HUES6 (cell line): ENCODE measurements around the gene CFAP68.
"Not testable (repeated sequence)": the region's sequence is repeated elsewhere in the genome, so short reads cannot be mapped to it uniquely, and the experiment has no call there.

ENCODE experiments used
- H3K27ac ChIP-seq: 2 replicates; pipeline ENCODE4 v1.7.0; 2013; ENCODE audit warnings: low read depth, mild to moderate bottlenecking, low read length, inconsistent platforms
- H3K27me3 ChIP-seq: 2 replicates; pipeline ENCODE4 v1.6.1; 2013; ENCODE audit warnings: low read length; ENCODE audit not compliant: control insufficient read depth, insufficient read depth
- H3K36me3 ChIP-seq: 2 replicates; pipeline ENCODE4 v1.6.1; 2013; ENCODE audit warnings: low read length; ENCODE audit not compliant: control insufficient read depth, insufficient read depth
- H3K4me1 ChIP-seq: 2 replicates; pipeline ENCODE4 v1.6.1; 2013; ENCODE audit warnings: low read length; ENCODE audit not compliant: control insufficient read depth, insufficient read depth
- H3K4me3 ChIP-seq: 2 replicates; pipeline ENCODE4 v1.5.1; 2013; ENCODE audit warnings: low read depth, low read length
- H3K9ac ChIP-seq: one replicate; pipeline ENCODE4 v1.6.1; 2013; ENCODE audit warnings: mild to moderate bottlenecking, low read length
- H3K9me3 ChIP-seq: 2 replicates; pipeline ENCODE4 v1.6.1; 2013; ENCODE audit warnings: low read depth, low read length; ENCODE audit not compliant: control insufficient read depth, insufficient read depth

CFAP68 gene

DNA sequence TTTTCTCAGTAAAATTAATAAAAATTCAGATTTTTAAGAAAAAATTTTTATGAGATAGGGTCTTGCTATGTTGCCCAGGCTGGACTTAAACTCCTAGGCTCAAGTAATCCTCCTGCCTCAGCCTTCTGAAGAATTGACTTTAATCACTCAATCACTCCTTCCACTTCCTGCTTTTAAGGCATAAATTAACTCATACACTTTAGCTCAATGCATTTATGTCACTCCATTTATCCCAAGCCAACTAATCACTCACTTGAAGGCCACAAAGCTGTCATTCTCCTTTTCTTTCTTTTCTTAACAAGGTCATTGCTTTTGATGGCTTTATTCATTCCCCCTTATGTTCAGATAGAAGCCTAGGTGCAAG, 8.8 kb upstream of the CFAP68 start:
- H3K9me3 ChIP-seq, result no peaks in the 10 kb centered on the region
- H3K27me3 ChIP-seq, result no peaks in the 10 kb centered on the region
- peak overlapping the region; percentile 79 for H3K9ac ChIP-seq
- no peak overlapping the region for H3K27ac ChIP-seq
- peaks cover 8% of the 10 kb centered on the region; the same call in 1 of the 2 replicates for H3K4me1 ChIP-seq
- peaks cover 21% of the 10 kb centered on the region for H3K36me3 ChIP-seq
- peak overlapping the region; percentile 87 for H3K4me3 ChIP-seq

DNA sequence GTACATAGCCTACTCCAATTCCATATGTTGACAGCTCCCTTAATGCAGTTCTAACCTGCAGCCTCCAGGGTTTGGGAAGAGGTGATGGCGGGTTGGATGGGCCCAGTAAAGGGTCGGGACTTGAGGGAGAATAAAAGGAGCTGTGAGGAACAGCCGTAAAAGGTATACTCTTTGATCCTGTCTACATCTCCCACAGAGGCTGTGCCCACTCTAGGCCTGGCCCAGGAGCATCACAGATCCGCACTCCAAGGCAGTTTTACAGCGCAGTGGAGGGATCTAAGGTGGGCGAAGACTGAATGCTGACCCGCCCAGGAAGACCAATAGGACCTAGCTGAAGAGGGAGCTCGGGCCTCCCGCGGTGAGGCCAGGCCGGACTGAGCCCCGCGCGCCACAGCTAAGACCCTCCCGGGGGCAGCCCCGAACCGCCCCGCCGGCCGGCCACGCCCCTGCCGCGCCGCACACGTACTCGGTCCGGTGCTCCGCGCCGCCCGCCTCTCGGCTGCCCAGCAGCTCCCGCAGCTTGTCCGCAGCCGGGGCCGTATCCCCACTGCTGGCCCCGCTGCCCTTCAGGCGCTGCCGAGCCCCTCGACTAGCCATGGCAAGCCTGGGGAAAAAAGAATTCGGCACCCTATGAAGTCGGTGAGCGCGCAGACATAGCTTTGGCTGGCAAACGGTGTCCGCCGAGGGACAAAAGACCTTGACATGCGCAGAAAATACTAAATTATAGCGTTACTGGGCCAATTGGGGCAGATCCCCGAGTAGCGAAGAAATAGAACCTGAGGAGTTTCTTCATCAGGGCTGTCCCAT, 8.3 kb upstream of the CFAP68 start, which contains the start of gene ALG9:
Gene ALG9 (minus strand): TSS at position 696 of the 807 bp plus-strand sequence. CDS start 99 bp downstream, at position 597.
- H3K9ac ChIP-seq, result peak within 1 kb of the TSS; percentile 79
- no peaks in the 10 kb centered on the region for H3K27me3 ChIP-seq
- peaks cover 8% of the 10 kb centered on the region; the same call in 1 of the 2 replicates for H3K4me1 ChIP-seq
- peaks cover 19% of the 10 kb centered on the region for H3K36me3 ChIP-seq
- H3K9me3 ChIP-seq, result no peaks in the 10 kb centered on the region
- peak within 1 kb of the TSS; percentile 87 for H3K4me3 ChIP-seq
- H3K27ac ChIP-seq, result no peak within 1 kb of the TSS; the same call in 1 of the 2 replicates

DNA sequence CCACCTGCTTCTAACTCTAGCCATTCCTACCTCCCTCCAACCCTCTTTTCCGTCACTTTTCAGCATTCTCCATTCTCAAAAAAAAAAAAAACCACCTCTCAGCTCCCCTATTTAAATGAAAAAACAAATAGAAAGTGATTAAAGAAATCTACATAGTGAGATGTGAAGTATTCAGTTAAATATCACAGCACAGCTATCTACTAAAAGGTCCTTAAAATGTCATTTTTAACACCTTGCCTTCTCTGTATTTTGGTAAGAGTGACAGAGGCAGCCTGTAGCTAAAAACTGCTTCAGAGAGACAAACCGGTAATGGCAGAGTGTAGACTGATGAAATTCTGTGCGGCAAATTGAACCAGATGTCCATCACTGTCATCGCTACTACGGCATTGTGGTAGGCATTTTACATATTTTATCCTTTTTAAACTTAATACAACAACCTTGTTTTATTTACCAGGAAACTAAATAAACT, 7.6 kb upstream of the CFAP68 start:
- H3K4me3 ChIP-seq, result peak overlapping the region; percentile 87
- no peak overlapping the region for H3K27ac ChIP-seq
- H3K36me3 ChIP-seq, result peaks cover 13% of the 10 kb centered on the region
- H3K4me1 ChIP-seq, result peaks cover 8% of the 10 kb centered on the region; the same call in 1 of the 2 replicates
- H3K9me3 ChIP-seq, result no peaks in the 10 kb centered on the region
- H3K9ac ChIP-seq, result peak overlapping the region; percentile 79
- H3K27me3 ChIP-seq, result no peaks in the 10 kb centered on the region

DNA sequence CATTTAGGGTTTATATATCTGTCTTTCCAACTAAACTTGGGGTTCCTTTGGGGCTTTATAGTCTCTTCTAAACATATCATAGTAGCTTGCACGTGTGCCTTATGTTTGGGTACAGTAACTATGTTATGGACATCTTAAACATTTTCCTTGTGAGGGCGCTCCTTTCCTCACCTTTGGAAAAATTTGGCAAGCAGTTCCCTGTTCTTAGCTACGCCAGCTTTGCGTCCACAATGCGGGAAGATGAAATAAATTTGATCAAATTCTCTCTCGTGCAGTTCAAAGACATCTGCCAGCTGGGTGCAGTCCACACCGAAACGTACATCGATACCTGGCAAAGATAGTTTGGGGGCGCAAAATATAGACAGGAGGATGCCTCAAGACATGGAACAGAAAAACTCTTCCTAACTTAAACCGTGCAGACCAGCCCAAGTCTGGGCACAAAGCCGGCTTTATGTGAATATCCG, 924 bp upstream of the CFAP68 start:
- Histone ChIP-seq H3K4me3 (peak overlapping the region; percentile 72), H3K27ac (peak overlapping the region; percentile 56; the same call in 1 of the 2 replicates), H3K36me3 (no peaks in the 10 kb centered on the region), H3K27me3 (no peaks in the 10 kb centered on the region), H3K4me1 (peaks cover 7% of the 10 kb centered on the region; the same call in 1 of the 2 replicates), H3K9ac (peak overlapping the region; percentile 84), H3K9me3 (no peaks in the 10 kb centered on the region)

DNA sequence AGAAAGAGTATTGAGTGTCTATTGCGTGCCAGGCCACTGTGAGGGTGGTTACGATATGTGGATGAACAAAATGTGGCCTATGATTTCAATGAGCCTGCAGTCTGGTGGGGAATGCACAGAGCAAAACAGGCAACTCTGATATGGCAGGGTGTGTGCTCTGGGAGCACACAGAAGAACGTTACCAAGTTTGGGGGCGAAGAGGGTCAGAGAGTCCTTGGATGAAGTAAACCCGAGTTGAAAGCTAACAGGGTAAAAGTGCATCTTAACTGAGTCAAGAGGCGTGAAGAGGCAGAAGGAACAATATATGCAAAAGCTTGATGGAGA, 258 bp downstream of the CFAP68 start:
- H3K9ac ChIP-seq, result peak overlapping the region; percentile 84
- H3K9me3 ChIP-seq, result no peaks in the 10 kb centered on the region
- peaks cover 7% of the 10 kb centered on the region; the same call in 1 of the 2 replicates for H3K4me1 ChIP-seq
- H3K27me3 ChIP-seq, result no peaks in the 10 kb centered on the region
- no peaks in the 10 kb centered on the region for H3K36me3 ChIP-seq
- H3K27ac ChIP-seq, result peak overlapping the region; percentile 57; the same call in 1 of the 2 replicates
- H3K4me3 ChIP-seq, result peak overlapping the region; percentile 72

DNA sequence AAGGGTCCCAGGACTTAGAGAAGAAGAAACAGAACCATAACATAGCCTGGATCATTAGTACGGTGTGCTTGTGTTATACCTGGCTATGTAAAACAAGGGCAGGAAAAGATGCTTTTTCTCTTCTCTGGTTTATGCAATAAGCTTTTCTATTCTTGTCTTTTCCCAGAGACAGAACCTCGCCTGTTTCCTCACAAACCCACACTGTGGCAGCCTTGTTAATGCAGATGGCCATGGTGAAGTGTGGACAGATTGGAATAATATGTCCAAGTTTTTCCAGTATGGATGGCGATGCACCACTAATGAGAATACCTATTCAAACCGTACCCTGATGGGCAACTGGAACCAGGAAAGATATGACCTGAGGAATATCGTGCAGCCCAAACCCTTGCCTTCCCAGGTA, 2.9 kb downstream of the CFAP68 start:
- Histone ChIP-seq H3K27ac (no peak overlapping the region), H3K36me3 (no peaks in the 10 kb centered on the region), H3K9ac (no peak overlapping the region), H3K4me3 (no peak overlapping the region), H3K27me3 (no peaks in the 10 kb centered on the region), H3K9me3 (no peaks in the 10 kb centered on the region), H3K4me1 (peaks cover 7% of the 10 kb centered on the region; the same call in 1 of the 2 replicates)

DNA sequence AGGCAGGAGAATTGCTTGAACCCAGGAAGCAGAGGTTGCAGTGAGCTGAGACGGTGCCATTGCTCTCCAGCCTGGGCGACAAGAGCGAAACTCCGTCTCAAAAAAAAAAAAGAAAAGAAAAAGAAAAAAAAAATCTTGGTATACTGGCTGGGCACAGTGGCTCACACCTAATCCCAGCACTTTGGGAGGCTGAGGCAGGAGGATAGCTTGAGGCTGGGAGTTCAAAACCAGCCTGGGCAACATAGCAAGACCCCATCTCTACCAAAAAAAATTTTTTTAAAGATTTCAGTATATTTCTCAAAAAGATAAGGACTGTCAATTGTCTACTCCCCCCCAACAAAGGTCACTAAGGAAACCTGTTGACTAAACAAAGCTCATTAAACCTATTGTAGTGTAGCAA, 5.7 kb downstream of the CFAP68 start:
- not testable (repeated sequence) for H3K9ac ChIP-seq, H3K9me3 ChIP-seq, H3K27me3 ChIP-seq

DNA sequence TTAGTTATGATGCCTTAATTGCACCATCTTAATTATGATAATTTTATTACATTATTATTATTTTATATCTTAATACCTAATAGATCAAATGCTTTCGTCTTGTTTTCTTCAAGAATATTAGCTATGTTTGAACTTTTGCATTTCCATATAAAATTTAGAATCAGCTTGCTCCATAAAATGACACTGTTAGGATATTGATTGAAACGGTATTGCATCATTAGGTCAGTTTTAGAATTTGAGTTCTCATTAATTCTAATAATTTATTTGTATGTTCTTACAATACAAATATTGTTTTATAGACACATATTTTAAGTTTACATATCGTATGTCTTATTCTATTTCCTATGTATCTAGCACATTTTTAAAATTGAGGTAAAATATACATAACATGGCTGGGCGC, 6.7 kb downstream of the CFAP68 start:
- Histone ChIP-seq H3K9me3 (no peaks in the 10 kb centered on the region), H3K9ac (no peak overlapping the region), H3K4me3 (no peak overlapping the region), H3K36me3 (no peaks in the 10 kb centered on the region), H3K4me1 (no peaks in the 10 kb centered on the region), H3K27me3 (no peaks in the 10 kb centered on the region), H3K27ac (no peak overlapping the region)

More for the DNA sequence above, 5.7 kb downstream of the CFAP68 start:
- H3K4me3 ChIP-seq, H3K27ac ChIP-seq, H3K4me1 ChIP-seq, H3K36me3 ChIP-seq: not testable (repeated sequence)

DNA sequence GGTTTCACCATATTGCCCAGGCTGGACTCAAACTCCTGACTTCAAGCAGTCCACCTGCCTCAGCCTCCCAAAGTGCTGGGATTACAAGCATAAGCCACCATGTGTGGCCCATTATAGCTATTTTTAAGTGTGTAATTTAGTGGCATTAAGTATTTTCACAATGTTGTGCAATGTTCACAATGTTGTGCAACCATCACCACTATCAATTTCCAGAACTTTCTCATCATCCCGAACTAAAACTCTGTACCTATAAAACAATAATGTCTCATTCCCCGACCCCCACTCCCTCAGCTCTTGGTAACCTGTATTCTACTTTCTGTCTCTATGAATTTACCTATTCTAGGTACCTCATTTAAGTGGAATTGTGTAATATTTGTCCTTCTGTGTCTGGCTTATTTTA, 7.5 kb downstream of the CFAP68 start:
- H3K9me3 ChIP-seq, result no peaks in the 10 kb centered on the region
- H3K27me3 ChIP-seq, result no peaks in the 10 kb centered on the region
- no peak overlapping the region for H3K27ac ChIP-seq
- H3K4me3 ChIP-seq, result no peak overlapping the region
- no peaks in the 10 kb centered on the region for H3K4me1 ChIP-seq
- H3K9ac ChIP-seq, result no peak overlapping the region
- H3K36me3 ChIP-seq, result no peaks in the 10 kb centered on the region

DNA sequence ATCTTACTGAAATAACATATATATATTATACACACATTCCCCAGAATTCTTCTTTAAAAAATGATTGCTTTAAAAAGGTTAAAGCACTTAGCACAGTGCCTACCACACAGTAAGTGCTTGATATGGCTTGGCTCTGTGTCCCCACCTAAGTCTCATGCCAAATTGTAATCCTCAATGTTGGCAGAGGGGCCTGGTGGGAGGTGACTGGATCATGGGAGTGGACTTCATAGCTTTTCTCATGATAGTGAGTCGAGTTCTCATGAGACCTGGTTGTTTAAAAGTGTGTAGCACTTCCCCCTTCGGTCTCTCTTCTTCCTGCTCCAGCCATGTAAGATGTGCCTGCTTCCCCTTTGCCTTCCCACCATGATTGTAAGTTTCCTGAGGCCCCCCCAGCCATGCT, 26.1 kb downstream of the CFAP68 start:
- Histone ChIP-seq H3K36me3 (no peaks in the 10 kb centered on the region), H3K9me3 (no peaks in the 10 kb centered on the region), H3K4me1 (peaks cover 7% of the 10 kb centered on the region), H3K27ac (no peak overlapping the region), H3K27me3 (no peaks in the 10 kb centered on the region), H3K9ac (no peak overlapping the region), H3K4me3 (no peak overlapping the region)

DNA sequence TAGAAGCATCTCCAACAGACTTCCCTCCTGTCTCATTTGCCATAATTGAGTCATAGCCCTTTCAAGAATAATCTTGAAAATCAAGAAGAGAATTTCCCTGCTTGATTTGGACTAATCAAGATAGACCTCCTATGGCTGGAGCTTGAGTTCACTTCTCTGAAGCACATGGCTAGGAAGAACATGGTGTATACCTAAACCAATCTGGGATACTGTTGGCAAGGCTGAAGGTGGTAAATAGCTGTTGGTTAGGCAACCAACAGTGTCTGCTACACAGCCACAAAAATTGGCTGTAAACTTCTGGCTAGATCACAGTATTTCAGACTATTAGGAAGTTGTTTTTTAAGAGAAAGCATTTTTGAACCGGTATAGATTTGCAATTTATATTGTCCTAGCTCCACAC, 27.3 kb downstream of the CFAP68 start:
- H3K4me3 ChIP-seq, result no peak overlapping the region
- H3K9me3 ChIP-seq, result no peaks in the 10 kb centered on the region
- H3K4me1 ChIP-seq, result peaks cover 14% of the 10 kb centered on the region
- no peak overlapping the region for H3K27ac ChIP-seq
- no peaks in the 10 kb centered on the region for H3K36me3 ChIP-seq
- H3K9ac ChIP-seq, result no peak overlapping the region
- no peaks in the 10 kb centered on the region for H3K27me3 ChIP-seq
